A549 treated with GW870086 at 1 μM for 4 hours (cell line): ENCODE results near the gene PKIG. TPM values are rescaled to one million over a fixed set of nuclear protein-coding genes. Genes with fewer than 3 reads are reported as not detected.

Experiments
- total RNA-seq: library from RNA; stranded (reverse); fragments of 200-300 nt; extraction: Qiagen RNA extraction; gene quantifications from 5 replicates; pipeline ENCODE4 v1.2.3, GENCODE V29; 2022; ENCODE audit warnings: low read depth

Gene PKIG
- 35.2 to 41.6 TPM (median 37.8 TPM) in 5 replicates for total RNA-seq

DNA sequence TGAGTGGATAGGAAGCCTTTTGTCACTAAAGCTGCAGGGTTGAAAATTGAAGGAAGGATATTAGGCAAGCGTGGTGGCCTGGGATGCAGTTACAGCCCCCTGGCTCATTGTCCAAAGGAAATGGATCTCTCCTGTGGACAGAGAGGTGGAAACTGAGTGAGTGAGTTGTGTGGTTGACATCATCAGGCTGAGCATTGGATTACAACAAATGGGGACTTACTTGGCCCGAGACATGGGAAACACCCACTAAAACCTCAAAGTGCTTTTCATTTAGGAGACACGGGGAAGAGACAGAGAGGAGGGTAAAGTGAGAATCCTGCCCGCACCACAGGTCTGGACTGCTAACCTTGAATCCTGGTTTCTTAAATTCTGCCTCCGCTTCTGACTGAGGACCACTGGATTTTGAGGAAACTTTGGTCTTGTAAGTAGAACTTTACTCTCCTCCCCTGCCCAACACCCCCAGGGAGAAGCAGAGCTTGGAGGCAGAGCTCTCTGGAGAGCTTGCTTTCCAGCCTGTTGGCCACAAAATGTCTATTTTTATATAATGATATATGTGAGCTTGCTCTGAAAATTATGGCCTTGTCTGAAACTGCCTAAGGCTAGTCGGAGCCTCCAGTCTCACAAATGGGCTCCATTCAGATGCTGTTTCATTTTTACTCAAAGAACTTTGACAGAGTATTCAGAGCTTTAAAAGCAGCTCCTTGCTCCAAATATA lies at the start of gene PKIG:
PKIG (plus strand) TSS at position 269 of the 715 bp plus-strand sequence. CDS start 31,978 bp downstream, outside the sequence.

DNA sequence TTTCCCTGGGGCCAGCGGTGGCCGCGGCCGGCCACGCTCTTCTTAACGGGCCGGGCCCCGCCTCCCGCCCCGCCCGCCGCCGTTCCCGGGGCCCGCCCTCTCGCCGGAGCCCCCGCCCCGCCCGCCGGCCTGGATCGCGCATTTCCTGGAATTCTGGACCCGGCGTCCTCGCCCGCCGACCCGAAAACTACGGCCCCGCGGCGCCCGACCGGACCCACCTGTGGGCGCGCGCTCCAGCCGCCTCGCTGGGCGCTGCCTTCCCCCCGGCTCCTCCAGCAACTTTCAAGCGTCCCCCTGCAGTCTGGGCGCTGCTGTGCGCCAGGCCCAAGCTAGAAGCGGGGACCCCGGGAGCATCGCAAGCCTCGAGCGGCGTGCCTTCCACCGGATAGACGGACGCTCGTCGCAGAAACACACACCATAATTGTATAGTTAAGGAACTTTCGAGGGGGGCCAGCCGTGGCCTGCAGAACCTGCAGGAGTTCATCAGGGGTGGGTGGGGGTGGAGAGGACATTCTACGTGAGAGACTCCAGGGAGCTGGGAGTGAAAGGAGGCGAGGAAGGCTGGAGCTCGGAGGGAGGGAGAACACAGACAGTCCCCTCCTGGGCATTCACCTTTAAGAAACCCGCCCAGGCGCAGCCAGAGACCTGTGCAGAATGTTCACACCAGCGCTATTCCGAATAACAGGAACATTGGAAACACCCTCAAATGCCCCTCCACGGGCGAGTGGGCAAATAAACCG lies 69.5 kb downstream of the PKIG start, which contains the start of gene ADA:
ADA (minus strand) TSS at position 16 of the 740 bp plus-strand sequence. CDS start 92 bp downstream, outside the sequence.

Other genes starting within 250 kb of the PKIG start
- gene R3HDML, start 245.5 kb upstream of the PKIG start, total RNA-seq, result 0.18 to 0.75 TPM (median 0.39 TPM) in 4 of 5 replicates, not detected in the other
- 15.4 to 21.7 TPM (median 19.8 TPM) in 5 replicates for gene HNF4A, start 226.9 kb upstream of the PKIG start, total RNA-seq
- 11.3 to 18.0 TPM (median 14.1 TPM) in 5 replicates for gene TTPAL, start 106.7 kb upstream of the PKIG start, total RNA-seq
- gene SERINC3, start 60.5 kb upstream of the PKIG start, total RNA-seq, result 69.8 to 89.6 TPM (median 87.0 TPM) in 5 replicates
- gene ADA, start 69.1 kb downstream of the PKIG start, total RNA-seq, result 50.5 to 64.6 TPM (median 58.9 TPM) in 5 replicates
- gene CCN5, start 132.8 kb downstream of the PKIG start, total RNA-seq, result 24.2 to 35.6 TPM (median 26.0 TPM) in 5 replicates
- gene KCNK15, start 163.3 kb downstream of the PKIG start, total RNA-seq, result 0.32 to 0.75 TPM (median 0.60 TPM) in 5 replicates
- gene RIMS4, start 228.0 kb downstream of the PKIG start, total RNA-seq, result 1.3 to 2.0 TPM (median 1.6 TPM) in 5 replicates